OCI-M2 (cell line): Measurements from ENCODE around the gene SORCS2.

Experiments
- DNase-seq: peaks from one replicate; lab custom pipeline; 2025; ENCODE audit not compliant: unreplicated experiment; lab: John Stamatoyannopoulos, UW

Gene SORCS2

DNA sequence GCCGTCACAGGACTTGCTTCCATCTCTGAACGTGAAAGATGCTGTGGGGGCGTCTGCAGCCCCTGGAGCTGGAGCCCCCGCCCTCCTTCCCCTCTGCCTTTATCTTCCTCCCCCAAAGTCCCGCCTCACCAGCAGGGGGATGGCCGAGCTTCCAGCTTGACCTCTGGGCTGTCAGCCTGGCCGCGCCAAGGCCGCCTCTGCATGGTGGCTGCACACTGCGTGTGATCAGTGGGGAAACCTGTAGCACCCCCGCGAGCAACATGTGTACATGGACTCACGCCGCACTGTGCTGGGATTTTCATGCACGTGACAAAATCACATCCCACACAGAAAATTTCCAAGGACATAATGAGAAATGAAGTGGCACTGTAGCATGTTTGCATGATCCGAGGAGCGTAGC is 268.9 kb downstream of the SORCS2 start:
- no peak for DNase-seq

DNA sequence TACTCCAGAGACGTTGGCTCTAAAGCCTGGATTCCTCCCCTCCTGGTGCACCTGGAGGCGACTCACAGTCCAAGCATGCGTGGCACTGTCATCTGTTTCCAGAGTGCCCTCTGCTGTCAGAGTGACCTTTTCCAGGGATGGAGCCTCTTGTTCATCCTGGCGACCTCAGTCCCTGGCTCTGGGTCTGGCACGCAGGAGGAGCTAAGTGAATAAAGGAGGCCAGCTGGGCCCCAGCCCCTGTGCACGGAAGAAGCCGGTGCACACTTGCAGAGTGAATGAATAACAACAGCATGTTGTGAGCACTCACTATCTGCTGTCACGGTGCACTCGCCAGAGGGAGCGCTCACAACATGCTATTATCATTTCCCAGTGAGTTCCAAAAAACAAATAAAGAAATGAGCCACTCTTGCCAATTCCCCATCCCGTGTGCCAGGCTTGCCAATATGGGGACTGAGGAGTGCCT is 270.2 kb downstream of the SORCS2 start:
- DNase-seq, result no peak

DNA sequence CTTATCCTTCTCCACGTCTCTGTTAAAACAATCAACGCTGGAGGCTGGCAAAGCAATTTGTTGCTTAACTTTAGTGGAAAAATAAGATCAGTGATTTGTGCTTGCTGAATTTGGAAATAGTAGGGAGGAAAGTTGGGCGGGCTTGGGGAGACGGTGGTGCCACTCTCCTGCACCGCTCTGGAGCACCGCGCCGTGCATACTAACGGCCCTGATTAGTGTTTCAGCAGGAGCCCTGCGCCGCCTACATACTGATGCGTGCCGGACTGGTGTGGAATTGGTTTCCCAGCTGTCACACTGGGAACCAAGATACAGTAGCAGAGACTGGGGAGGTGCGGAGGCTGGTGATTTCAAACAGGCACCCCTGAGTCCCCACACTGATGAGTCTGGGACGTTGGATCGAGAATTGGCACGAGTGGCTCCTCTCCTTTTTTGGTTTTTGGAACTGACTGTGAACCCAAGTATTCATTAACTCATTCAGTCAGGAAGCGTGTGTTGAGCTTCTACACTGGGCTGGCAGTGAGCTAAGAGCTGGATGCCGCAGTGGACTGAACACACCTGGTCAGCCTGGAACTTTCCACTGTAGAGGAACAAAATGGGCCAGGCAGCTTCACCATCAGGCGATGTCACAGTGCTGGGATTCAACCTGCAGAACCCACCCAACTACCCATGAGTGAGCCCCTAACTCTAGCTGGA is 271.4 kb downstream of the SORCS2 start:
- DNase-seq, result no peak

DNA sequence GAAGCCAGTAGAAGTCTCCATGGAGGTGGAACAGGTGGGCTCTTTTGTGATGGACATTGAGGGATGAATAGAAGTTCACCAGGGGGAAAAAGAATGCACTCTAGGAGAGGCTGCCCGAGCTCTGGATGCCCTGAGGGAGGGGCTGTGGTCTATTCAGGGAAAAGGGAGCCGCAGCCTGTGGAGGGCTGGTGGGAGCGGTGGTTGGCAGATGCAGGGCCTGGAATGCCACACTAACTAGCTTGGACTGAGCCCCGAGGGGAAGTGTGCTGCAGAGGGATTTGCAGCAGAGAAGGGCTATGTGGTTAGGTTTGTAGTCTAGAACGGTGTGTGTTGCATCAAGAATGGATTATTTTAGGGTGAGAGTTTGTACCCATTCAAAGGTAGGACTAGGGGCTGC is 271.9 kb downstream of the SORCS2 start:
- DNase-seq, result no peak

DNA sequence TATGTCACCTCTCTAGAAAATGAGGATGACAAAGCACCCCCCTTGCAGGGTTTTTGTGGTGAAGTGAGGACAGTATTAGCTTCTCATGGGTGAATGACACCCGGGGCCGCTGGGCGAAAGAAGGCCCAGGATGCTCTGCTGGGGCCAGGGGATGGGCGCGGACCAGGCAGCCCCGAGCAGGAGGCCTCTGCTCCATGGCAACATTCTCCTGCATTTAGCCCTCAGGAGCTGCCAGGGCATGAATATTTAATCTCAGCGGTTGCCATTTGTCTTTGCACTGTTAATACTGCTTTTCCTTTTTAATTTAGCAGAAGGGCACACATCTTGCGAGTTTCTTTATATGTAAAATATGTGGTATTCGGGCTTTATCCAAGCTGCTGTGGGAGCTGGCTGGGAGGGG is 272.7 kb downstream of the SORCS2 start:
- DNase-seq, result no peak

DNA sequence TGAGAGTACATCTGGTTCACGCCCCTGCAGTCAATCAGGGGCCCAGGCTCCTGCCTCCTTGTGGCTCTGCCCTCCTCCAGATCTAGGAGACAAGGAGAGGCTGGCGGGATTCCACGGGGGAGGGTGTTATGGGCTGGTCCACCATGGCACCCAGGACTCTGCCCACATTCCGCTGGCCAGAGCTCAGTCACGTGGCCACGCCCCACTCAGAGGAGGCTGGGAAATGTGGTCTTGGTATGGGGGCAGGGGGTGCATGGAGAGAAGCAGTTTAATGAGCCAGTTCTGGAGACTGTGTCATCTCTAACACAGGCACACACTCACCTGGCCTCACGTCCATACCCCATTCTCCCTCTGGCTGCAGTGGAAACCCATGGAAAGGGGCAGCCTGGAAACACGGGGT is 273.9 kb downstream of the SORCS2 start:
- no peak for DNase-seq

DNA sequence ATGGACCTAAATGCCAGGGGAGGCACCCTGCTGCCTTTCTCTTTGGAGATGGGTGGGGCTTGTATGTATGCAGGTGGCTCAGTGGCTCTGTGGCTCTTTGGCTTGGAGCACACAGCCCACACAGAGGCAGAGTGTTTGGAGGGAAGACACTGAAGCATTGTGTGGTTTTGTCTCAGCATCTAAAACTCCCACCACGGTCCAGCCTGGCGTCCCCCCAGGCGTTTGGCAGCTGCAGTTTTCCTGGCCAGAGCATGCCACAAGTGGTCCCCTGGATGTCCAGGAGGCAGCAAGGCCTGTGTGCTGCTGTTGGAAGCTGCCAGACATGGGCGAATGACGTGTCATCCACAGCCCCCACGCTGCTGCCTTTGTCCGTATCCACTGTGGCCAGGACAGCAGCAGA is 274.6 kb downstream of the SORCS2 start:
- DNase-seq, result no peak

DNA sequence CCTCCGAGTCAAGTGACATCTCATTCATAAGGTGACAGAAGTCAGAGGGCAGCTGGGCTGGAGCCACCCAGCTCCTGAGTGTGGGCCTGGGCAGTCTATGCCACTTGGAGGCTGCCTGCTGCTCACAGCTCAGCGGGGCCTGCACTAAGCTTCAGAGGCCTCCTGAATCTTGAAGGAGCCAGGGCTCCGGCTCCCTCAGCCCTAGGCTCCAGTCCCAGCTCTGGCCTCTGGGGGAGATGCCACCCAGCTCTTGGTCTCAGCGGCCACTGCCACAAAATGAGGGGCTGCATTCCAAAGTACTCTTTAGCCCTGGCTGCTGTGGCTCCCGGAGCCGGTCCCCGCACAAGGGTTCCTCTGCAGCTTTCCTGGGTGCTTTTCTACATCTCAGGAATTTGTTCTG is 275.1 kb downstream of the SORCS2 start:
- DNase-seq, result no peak

DNA sequence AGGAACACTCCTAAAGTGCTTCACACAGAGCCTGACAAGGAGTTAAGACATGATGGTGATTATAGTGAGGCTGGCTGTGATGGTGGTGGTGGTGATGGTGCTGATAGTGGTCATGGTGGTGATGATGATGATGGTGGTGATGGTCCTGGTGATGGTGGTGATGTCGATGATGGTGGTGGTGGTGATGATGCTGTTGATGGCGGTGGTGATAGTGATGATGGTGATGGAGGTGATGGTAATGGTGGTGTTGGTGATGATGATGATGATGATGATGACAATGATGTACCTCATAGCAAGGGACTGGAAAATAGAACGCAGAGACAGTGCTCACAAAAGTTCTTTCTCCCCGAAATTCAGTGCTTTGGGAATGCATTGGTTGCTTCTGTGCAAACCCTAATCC is 276.7 kb downstream of the SORCS2 start:
- DNase-seq, result no peak

DNA sequence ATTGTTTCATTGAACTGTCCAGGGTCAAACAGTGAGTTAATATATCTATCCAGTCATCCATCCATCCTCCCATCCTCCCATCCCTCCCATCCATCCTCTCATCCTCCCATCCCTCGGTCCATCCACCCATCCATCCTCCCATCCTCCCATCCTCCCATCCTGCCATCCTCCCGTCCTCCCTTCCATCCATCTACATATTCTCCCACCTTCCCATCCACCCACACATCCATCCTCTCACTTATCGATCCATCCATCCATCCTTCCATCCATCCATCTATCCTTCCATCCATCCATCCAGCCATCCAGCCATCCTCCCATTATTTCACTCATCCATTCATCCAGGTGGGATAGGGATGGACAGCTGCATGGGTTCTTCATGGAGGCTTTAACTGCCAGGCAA is 277.8 kb downstream of the SORCS2 start:
- DNase-seq, result no peak

DNA sequence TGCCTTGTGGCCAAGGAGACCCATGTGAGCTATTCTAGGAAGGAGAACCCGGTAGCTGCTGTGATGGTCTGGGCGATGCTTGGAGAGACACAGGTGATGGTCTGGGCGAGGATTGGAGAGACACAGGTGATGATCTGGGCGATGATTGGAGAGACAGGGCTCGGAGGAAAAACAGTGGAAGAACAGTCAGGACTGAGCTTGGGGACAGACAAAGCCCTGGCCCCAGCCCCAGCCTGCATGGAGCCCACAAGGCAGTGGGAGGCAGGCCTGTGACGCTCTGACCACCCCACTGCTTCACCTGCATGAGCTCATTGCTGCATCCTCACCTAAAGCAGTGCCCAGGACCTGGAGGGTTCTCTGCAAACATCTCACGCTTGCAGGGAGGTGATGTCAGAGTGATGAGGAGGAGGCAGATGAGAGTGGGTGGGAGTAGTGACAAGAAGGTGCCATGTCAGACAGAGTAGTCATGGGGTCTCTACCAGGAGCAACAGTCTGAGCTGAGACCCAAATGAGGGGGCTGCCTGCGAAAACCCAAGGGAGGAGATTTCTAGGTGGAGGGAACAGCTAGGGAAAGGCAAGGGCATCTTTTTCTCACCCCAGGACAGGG is 278.3 kb downstream of the SORCS2 start:
- no peak for DNase-seq

DNA sequence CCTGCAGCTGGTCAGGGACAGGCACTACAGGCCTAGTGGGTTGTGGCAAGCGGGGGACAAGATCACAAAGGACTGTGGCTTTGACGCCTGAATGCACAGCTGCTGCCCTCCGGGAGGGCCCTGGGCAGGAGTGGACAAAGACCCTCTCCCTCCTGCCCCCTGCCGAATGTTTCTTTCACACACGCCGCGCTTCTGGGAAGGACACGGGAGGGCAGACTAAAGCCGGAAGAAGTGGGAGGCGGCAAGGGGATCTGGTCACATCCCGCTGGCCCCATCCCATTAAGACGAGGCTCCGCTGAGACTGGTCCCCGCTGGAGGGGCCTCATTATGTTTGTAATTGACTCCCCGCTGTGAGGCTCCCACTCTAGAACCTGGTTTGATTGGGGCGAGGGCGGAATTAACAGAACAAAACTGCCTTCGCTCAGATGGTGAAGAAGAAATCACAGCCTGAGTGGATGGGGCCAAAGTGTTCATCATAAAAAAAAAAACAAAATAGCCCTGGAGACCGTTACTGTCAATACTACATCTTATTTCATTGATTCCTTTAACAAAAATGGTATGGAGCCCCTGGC is 280.2 kb downstream of the SORCS2 start:
- no peak for DNase-seq

DNA sequence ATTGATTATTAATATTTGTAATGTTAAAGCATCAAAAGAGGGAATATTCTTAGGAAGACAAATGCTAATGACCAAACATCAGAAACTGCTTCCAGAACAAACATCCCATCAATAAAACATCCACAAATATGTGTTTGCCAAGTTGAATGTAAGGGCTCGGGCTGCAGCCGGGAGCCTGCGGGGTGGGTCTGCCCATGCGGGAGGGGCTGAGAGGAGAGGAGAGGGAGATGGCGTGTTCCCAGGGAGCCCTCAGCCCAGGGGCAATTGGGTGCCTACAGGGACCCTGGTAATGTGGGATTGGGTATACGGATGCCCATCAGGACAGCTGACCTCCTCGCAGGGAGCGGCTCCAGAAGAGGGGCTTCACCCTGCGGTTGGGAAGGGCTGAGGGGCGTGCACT is 280.7 kb downstream of the SORCS2 start:
- DNase-seq, result no peak

DNA sequence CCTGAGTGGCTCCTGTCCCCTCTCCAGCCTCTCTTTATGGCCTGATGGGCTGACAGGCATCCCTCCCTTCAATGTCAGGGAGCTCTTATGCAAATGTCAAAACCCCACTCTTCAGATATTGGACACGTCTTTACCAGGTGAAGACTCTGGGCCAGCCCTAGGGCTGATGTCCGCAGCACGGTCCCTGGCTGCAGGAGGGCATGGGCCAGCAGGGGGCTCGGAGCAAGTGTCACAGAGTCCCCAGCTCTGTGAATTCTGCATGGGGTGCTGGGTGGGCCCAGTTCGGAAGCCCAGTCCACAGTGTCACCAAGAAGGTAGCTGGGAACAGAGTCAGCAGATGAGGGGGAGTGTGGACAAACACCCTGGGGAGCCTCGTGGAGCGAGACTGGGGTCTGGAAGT is 282.0 kb downstream of the SORCS2 start:
- DNase-seq, result no peak

DNA sequence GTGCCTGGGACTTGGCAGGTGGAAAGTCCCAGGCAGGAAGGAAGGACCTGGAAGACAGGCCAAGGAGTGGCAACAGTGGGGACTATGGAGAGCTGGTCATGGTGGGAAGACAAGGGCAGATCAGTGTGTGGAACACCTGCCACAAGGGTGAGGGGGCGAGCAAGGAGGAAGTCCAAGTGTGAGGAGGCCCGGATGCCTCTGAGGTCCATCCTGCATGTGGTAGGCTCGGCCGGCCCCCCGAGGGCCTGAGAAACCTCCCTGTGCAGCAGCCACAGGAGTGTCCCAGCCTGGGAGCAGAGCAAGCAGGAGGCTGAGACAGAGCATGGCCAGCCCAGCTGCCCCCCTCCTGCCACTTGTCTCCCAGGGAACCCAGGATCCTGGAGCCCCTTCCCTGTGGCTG is 282.9 kb downstream of the SORCS2 start:
- no peak for DNase-seq

DNA sequence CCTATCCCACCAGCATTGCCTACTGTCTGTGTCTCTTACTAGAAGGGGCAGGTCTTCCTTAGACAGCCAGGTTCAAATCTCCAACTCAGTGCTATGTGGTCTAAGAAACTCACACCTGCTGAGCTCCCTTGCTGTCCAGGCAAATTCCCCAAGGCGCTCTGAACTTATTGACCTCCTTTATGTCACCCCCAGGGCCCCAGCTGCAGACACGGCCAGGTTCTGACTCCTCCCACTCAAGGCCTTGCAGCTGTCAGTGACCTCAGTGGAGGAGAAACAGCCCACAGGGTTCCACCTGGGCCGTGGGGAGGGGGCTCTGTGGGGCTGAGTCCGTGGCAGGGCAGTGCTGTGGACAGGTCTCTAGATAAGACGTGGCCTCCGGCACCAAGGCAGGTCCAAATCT is 284.5 kb downstream of the SORCS2 start:
- DNase-seq, result no peak

DNA sequence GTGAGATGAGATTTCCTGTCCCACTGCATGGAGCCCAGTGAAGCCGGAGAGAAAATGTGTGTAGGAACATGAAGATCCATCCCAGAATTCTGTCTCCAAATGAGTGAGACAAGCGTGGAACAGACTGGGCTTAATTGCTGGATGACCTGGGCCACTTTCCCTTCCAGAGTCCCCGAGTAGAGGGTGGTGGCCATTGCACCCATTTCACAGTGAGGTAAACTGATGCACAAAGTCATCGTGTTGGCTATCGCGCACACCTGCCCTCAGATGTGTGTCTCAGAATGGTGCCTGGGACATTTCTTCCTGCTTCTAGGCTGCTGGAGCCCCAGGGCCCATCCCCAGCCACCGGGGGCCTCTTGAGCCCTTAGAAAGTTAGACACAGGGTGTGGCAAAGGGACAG is 285.4 kb downstream of the SORCS2 start:
- no peak for DNase-seq

DNA sequence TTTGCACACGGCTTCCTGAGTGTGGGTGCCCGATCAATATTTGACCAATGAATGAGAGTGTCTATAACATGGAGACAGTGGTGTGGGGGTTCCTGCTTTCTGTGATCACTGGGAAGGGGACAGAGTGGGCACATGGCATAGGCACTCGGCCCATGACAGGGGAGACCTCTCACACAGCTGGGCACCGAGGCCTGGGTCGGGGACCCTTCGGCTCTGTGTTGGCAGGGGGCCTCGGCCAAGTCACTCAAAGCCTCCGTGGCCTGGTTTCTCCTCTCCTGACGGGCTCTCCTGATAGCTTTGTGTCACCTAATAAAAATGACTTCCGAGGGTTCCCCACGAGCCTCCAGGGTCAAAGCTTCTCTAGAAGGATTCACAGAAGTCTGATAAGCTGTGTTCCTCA is 286.3 kb downstream of the SORCS2 start:
- DNase-seq, result no peak

DNA sequence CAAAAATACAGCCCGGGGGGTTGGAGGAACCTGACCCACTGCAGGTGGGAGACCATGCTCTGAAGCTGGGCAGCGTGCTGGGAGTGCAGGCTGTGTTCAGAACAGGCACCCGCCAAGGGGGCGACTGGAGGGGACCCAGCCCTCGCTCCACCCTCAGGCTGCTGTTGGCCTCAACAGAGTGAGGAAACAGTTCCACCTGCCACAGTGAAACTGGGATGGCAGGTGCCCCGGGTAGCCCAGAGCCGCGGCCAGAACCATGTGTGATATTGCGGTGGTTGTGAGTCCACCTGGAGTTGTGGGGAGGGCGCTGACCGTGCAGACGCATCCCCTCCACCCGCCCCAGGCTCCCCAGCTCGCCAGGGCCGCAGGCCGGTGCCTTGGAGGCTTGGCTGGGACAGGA is 288.1 kb downstream of the SORCS2 start:
- DNase-seq, result no peak

DNA sequence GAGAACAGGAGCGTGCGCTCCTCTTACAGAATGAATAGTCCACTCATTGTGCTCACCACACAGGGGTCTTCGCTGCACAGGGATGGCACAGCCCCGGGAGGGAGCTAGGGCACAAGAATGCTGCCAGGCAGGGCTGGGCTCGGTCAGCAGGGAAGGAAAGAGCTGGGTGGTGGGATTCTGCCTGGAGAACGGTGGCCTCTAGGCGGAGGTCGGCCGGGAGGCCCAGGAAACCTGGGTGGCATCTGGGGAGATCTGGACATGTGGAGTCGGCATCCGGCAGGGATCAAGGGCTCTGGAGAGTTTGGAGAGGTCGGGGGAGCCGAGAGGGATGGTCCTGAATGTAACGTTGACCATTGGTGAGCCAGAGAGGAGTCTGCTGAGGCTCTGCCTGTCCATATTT is 288.9 kb downstream of the SORCS2 start:
- no peak for DNase-seq

DNA sequence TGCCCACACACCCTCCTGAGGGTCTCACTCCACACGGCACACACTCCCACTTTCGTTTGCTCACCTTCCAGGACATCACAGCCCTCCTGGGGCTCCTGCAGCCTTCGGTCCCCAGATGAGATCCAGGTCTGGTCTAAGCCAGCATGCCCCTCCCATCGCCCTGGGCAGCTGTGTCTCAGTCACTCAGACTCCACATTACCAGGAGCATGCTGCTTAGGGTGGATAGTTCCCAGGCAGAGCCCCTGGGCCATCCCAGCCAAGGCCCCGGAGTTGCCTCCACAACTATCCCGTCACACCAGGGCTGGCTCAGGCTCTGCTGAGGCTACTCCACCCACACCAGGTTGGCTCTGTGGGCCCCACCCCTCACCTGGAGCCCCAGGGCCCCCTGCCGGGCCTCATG is 292.8 kb downstream of the SORCS2 start:
- DNase-seq, result no peak

DNA sequence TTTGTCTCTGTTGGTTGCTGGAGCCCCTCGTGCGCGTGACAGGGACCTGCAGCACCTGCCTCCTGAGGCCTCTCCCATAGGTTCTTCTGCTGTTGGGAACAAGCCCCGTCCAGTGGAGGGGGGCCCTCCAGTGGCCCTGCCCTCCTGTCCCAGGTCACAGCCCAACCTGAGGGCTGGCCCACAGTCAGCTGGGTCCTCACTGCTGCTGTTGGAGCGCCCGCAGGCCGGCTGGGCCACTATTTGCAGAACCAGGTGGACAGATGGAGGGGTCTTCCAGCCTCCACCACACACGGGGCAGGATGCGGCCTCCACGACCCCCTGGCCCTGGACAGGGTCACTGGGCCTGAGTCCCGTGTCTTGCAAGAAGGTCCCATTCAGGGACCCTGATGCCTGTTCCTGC is 293.8 kb downstream of the SORCS2 start:
- DNase-seq, result no peak

DNA sequence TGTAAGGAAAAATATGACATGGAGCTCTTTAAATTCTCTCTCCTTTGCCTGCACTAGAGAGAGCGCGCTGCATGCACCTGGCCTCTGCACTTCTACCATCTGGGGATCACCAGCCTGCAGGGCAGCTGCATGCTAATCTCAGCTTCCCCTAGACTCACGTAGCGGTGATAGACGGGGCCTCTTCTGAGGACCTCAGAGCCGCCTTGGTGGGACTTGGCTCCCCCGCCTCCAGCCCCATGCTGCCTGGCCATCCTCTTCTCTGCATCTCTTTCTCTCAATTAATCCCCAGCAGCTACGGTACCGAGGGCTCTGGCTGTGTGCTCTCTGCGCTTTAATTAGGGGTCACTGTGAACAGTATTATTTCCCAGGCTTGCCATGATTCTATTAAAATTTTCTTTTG is 295.2 kb downstream of the SORCS2 start:
- no peak for DNase-seq
